Neural progenitor cell (in vitro differentiated cells): Measurements from ENCODE around the gene MGMT.

Source experiments
- EZH2 ChIP-seq: fragments of 200-600 bp; sonication (generic); IDR thresholded peaks from 2 replicates; pipeline ENCODE4 v1.6.1; 2017; ENCODE audit warnings: antibody characterized with exemption, mild to moderate bottlenecking, moderate library complexity
- EZH2phosphoT487 ChIP-seq: fragments of 200-600 bp; sonication (generic); IDR thresholded peaks from 2 replicates; pipeline ENCODE4 v1.6.1; 2017; ENCODE audit warnings: antibody characterized with exemption
- TF ChIP-seq, protein P1 (sequence below): fragments of 200-600 bp; sonication (generic); IDR thresholded peaks from 2 replicates; pipeline ENCODE4 v1.5.1; 2017; ENCODE audit warnings: antibody characterized with exemption, mild to moderate bottlenecking

DNA sequence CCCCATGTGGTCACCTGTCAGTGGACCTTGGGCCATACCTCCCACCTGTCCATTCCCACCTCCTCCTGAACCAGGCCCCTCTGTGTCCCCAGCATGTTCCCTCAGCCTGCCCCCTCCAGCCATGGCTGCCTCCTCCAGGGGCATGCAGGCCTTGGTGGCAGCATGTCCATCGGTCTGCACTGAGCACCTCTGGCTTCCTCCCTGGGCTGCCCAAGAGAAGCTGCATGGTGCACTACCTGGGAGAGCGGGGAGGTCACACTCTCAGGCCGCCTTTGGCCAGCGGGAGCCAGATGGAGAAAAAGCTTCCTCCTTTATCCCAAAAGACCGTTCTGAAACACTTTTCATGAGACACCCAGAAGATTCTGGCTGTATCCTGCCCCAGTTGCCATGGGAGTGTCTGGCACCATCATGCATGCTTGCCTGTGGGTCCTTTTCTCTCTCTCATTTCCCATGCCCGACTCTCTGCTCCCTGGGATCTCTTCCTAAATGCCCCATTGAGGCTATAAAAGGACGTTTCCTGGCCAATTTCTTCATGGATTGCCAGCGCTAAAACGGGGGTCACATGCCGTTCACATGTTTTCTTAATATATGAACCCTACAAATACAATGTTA lies 45.5 kb upstream of the MGMT start:
- TF ChIP-seq, protein P1, sequence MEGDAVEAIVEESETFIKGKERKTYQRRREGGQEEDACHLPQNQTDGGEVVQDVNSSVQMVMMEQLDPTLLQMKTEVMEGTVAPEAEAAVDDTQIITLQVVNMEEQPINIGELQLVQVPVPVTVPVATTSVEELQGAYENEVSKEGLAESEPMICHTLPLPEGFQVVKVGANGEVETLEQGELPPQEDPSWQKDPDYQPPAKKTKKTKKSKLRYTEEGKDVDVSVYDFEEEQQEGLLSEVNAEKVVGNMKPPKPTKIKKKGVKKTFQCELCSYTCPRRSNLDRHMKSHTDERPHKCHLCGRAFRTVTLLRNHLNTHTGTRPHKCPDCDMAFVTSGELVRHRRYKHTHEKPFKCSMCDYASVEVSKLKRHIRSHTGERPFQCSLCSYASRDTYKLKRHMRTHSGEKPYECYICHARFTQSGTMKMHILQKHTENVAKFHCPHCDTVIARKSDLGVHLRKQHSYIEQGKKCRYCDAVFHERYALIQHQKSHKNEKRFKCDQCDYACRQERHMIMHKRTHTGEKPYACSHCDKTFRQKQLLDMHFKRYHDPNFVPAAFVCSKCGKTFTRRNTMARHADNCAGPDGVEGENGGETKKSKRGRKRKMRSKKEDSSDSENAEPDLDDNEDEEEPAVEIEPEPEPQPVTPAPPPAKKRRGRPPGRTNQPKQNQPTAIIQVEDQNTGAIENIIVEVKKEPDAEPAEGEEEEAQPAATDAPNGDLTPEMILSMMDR, result no peak
- no peak for TF ChIP-seq EZH2
- no peak for TF ChIP-seq EZH2phosphoT487
